HepG2 (cell line): Measurements from ENCODE around the gene PRAMEF12. TPM values are rescaled to one million over a fixed set of nuclear protein-coding genes. Genes with fewer than 3 reads are reported as not detected.

Source experiments
- ATAC-seq: fragments of 200-7000 bp; cut with Tn5 transposase; 3 replicates; pipeline ENCODE4 v1.9.1; 2020; ENCODE audit warnings: mild to moderate bottlenecking, moderate library complexity
- BruUV-seq: library from RNA; stranded (reverse); fragments of 400-500 nt; replicated peaks from 2 replicates; lab custom pipeline; 2021; lab: Mats Ljungman, UMichigan
- CTCF ChIA-PET: fragments of 300-600 bp; formaldehyde crosslinking; extraction: SDS; loops from one replicate; lab custom pipeline; 2021; ENCODE audit warnings: low total read pairs, inconsistent platforms, low intra/inter-chr PET ratio; lab: Yijun Ruan, JAX
- POLR2A ChIA-PET: fragments of 350-600 bp; sonication (Branson Sonifier 250); formaldehyde crosslinking; loops from one replicate; lab custom pipeline; 2020; ENCODE audit warnings: antibody characterized with exemption, inconsistent platforms; lab: Yijun Ruan, JAX
- DNase-seq: peaks from one replicate; pipeline ENCODE4 v3.0.0-alpha.2; 2015; ENCODE audit warnings: low spot score
- FAIRE-seq: peaks from 3 replicates; lab custom pipeline; 2011; peaks lifted over from hg19 to GRCh38; lab: Jason Lieb, UNC
- H2AFZ ChIP-seq: one replicate; pipeline ENCODE4 v1.6.1; 2011; ENCODE audit warnings: low read length, inconsistent platforms
- H3K27ac ChIP-seq: fragments of 300-600 bp; 3 replicates; pipeline ENCODE4 v1.8.0; 2011; ENCODE audit warnings: mixed run types, mild to moderate bottlenecking, mixed read lengths, low read length, inconsistent platforms; ENCODE audit not compliant: insufficient read depth; ENCODE audit errors: extremely low read length
- H3K27me3 ChIP-seq, 2 experiments: fragments of 200-600 bp in 1 of 2; 2 replicates in 1 of 2; 3 replicates in 1 of 2; pipeline versions ENCODE4 v1.6.0 to v1.8.0; 2011; ENCODE audit warnings: low read length in 2 of 2, mild to moderate bottlenecking in 2 of 2, moderate library complexity in 2 of 2, inconsistent platforms in 1 of 2; ENCODE audit not compliant: insufficient read depth in 2 of 2, control insufficient read depth in 1 of 2
- H3K36me3 ChIP-seq, 2 experiments: fragments of 200-600 bp in 1 of 2; replicated peaks in 1 of 2; 2 replicates in 1 of 2; 3 replicates in 1 of 2; pipeline versions ENCODE4 v1.5.1 to v1.8.0; 2011; ENCODE audit warnings: low read length in 2 of 2, inconsistent platforms in 1 of 2; ENCODE audit not compliant: insufficient read depth in 2 of 2, control insufficient read depth in 1 of 2
- H3K4me1 ChIP-seq: 2 replicates; pipeline ENCODE4 v1.5.1; 2012; ENCODE audit warnings: low read length, inconsistent platforms; ENCODE audit not compliant: insufficient read depth
- H3K4me2 ChIP-seq: 2 replicates; pipeline ENCODE4 v1.6.0; 2011; ENCODE audit warnings: low read depth, low read length, inconsistent platforms
- H3K4me3 ChIP-seq, 3 experiments: fragments of 200-600 bp in 1 of 3; sonication (generic), shearing (Covaris generic) in 1 of 3; replicated peaks in 1 of 3; 2 replicates each; pipeline ENCODE4 v1.5.1; 2011 to 2016; ENCODE audit warnings: low read length in 3 of 3, inconsistent platforms in 2 of 3, low read depth in 2 of 3, mild to moderate bottlenecking in 2 of 3, control low read depth in 1 of 3, mixed read lengths in 1 of 3; ENCODE audit not compliant: insufficient read depth in 1 of 3
- H3K79me2 ChIP-seq: one replicate; pipeline ENCODE4 v1.6.1; 2011; ENCODE audit warnings: low read length, inconsistent platforms; ENCODE audit not compliant: insufficient read depth
- H3K9ac ChIP-seq: 2 replicates; pipeline ENCODE4 v1.6.0; 2011; ENCODE audit warnings: mild to moderate bottlenecking, low read depth, low read length, inconsistent platforms; ENCODE audit not compliant: insufficient read depth
- H3K9me3 ChIP-seq: 2 replicates; pipeline ENCODE4 v1.5.1; 2012; ENCODE audit warnings: mild to moderate bottlenecking, low read length
- H4K20me1 ChIP-seq: 2 replicates; pipeline ENCODE4 v1.6.0; 2011; ENCODE audit warnings: inconsistent platforms, mild to moderate bottlenecking, low read length, moderate library complexity; ENCODE audit not compliant: insufficient read depth
- ATRX ChIP-seq: sonication (generic); formaldehyde crosslinking; IDR thresholded peaks from 2 replicates; pipeline ENCODE4 v1.4.0; 2020; ENCODE audit warnings: missing genetic modification reagents, borderline replicate concordance
- CHCHD3 ChIP-seq: sonication (generic); formaldehyde crosslinking; IDR thresholded peaks from 2 replicates; pipeline ENCODE4 v1.8.0; 2022; ENCODE audit warnings: mild to moderate bottlenecking, missing genetic modification reagents, moderate library complexity
- MZF1 ChIP-seq: sonication (generic); formaldehyde crosslinking; IDR thresholded peaks from 2 replicates; pipeline ENCODE4 v1.8.1; 2023; ENCODE audit warnings: mild to moderate bottlenecking, missing genetic modification reagents, borderline replicate concordance
- ZNF101 ChIP-seq: sonication (generic); formaldehyde crosslinking; IDR thresholded peaks from 2 replicates; pipeline ENCODE4 v1.4.0; 2020; ENCODE audit warnings: mild to moderate bottlenecking, low read depth, missing genetic modification reagents, borderline replicate concordance
- ZNF124 ChIP-seq: sonication (generic); formaldehyde crosslinking; IDR thresholded peaks from 2 replicates; pipeline ENCODE4 v1.4.0; 2020; ENCODE audit warnings: missing genetic modification reagents
- ZNF281 ChIP-seq: sonication (generic); formaldehyde crosslinking; IDR thresholded peaks from 2 replicates; pipeline ENCODE4 v1.4.0; 2020; ENCODE audit warnings: missing genetic modification reagents, borderline replicate concordance
- ZNF282 ChIP-seq: fragments of 450-650 bp; IDR thresholded peaks from 2 replicates; pipeline ENCODE4 v1.6.1; 2018; ENCODE audit not compliant: partially characterized antibody
- ZNF558 ChIP-seq: sonication (generic); formaldehyde crosslinking; IDR thresholded peaks from 2 replicates; pipeline ENCODE4 v1.9.0; 2022; ENCODE audit warnings: mild to moderate bottlenecking, missing genetic modification reagents, borderline replicate concordance
- ZNF678 ChIP-seq: sonication (generic); formaldehyde crosslinking; IDR thresholded peaks from 2 replicates; pipeline ENCODE4 v1.4.0; 2020; ENCODE audit warnings: mild to moderate bottlenecking, missing genetic modification reagents
- WGBS: methylation state at CpG from one replicate; pipeline ENCODE4 v1.1.6; 2017; ENCODE audit warnings: low lambda C conversion rate; 5-methylcytosine and 5-hydroxymethylcytosine counted together
- in situ Hi-C: cut with HindIII; loops from 2 replicates; pipeline ENCODE4 v1.10.0; 2017; ENCODE audit warnings: low pct_unique_long_range_greater_than_20kb; ENCODE audit not compliant: extremely low pct_ligation_motif_present
- intact Hi-C: fragments of 100-400 bp; cut with micrococcal nuclease; formaldehyde crosslinking; loops from one replicate; pipeline ENCODE4 v1.10.0; 2022; ENCODE audit not compliant: unreplicated experiment
- polyA plus RNA-seq, 8 experiments: library from polyadenylated mRNA; depleted of rRNA in 3 of 8; stranded (reverse) in 7 of 8; unstranded in 1 of 8; fragments of >200 nt; fragmentation: Illumina TruSeq in 4 of 8; extraction: Trizol in 4 of 8; gene quantifications; 2 replicates each; pipeline versions ENCODE4 v1.2.1 to v1.2.3, GENCODE V29; 2011 to 2016; ENCODE audit warnings: low read depth in 4 of 8, missing spikeins in 1 of 8, mixed read lengths in 1 of 8; ENCODE audit not compliant: insufficient read depth in 1 of 8
- total RNA-seq, 5 experiments: library from RNA; depleted of rRNA; stranded (reverse); fragments of >200 nt; fragmentation: Illumina TruSeq; extraction: Trizol; gene quantifications; 2 replicates each; pipeline ENCODE4 v1.2.3, GENCODE V29; 2016; ENCODE audit warnings: low read depth in 1 of 5

PRAMEF12 gene
- total and polyA plus RNA-seq, 2 of the 13 experiments (the other 11 are each of a cell fraction or from before 2014, with no cell fraction given) = not detected

GRCh38 chr1:12776801-12777557, 3.4 kb downstream of the PRAMEF12 start:
- FAIRE-seq = no peak
- H3K27me3 ChIP-seq = peaks cover 6 to 55% of the 10 kb centered on the region in 2 experiments
- in situ Hi-C loops = loop anchor here (10.0 kb wide), 1 partner anchor 502 kb away; no protein-coding TSS in a partner anchor
- ATAC-seq = no peak
- no peak overlapping the region for H3K9ac ChIP-seq
- H3K27ac ChIP-seq = no peak overlapping the region
- TF ChIP-seq ATRX (CRISPR knock-in tag) = no peak
- TF ChIP-seq ZNF678 (CRISPR knock-in tag) = no peak
- no peak for TF ChIP-seq ZNF124
- no peak for TF ChIP-seq CHCHD3 (CRISPR knock-in tag)
- no peak for TF ChIP-seq ZNF282
- no peak for TF ChIP-seq ZNF101 (CRISPR knock-in tag)
- no peak for TF ChIP-seq MZF1
- no peak for TF ChIP-seq ZNF558 (CRISPR knock-in tag)
- TF ChIP-seq ZNF281 = no peak
- H3K36me3 ChIP-seq = no peaks in the 10 kb centered on the region
- POLR2A ChIA-PET = no interaction called here
- H3K4me2 ChIP-seq = no peak overlapping the region
- H3K79me2 ChIP-seq = no peaks in the 10 kb centered on the region
- no peaks in the 10 kb centered on the region for H4K20me1 ChIP-seq
- H3K4me3 ChIP-seq = no peak overlapping the region
- no peak for DNase-seq
- CTCF ChIA-PET = no interaction called here
- H3K4me1 ChIP-seq = no peaks in the 10 kb centered on the region
- 9% methylated on average over 6 of the region's 15 CpGs for WGBS
- intact Hi-C loops = no loop called here
- BruUV-seq = no TSS peak
- no peak overlapping the region for H2AFZ ChIP-seq
- no peaks in the 10 kb centered on the region for H3K9me3 ChIP-seq
